CD4-positive, alpha-beta T cell (primary cell): Measurements from ENCODE around the gene RAP1GAP2. TPM values are rescaled to one million over a fixed set of nuclear protein-coding genes. Genes with fewer than 3 reads are reported as not detected.

Source experiments
- ATAC-seq: fragments of 200-7000 bp; cut with Tn5 transposase; one replicate; pipeline ENCODE4 v1.10.0; 2022; ENCODE audit warnings: mild to moderate bottlenecking; ENCODE audit not compliant: poor library complexity
- CTCF ChIA-PET: fragments of 350-600 bp; sonication (Branson Sonifier 250); formaldehyde crosslinking; loops from one replicate; lab custom pipeline; 2021; ENCODE audit warnings: antibody characterized with exemption, inconsistent platforms; lab: Charles Lee
- POLR2A ChIA-PET: fragments of 350-600 bp; sonication (Branson Sonifier 250); formaldehyde crosslinking; loops from one replicate; lab custom pipeline; 2021; ENCODE audit warnings: antibody characterized with exemption, inconsistent platforms; lab: Charles Lee
- DNase-seq, 14 experiments: peaks; one replicate each; pipeline ENCODE4 v3.0.0-alpha.2; 2013 to 2020; ENCODE audit warnings: mixed read lengths in 2 of 14
- H3K27ac ChIP-seq, 2 donors: one replicate each; pipeline versions ENCODE4 v1.5.1 to v1.7.0; 2013; ENCODE audit warnings: low read length in 2 of 2, low read depth in 1 of 2, mild to moderate bottlenecking in 1 of 2
- H3K27me3 ChIP-seq, 2 experiments: 1 replicate in 1 of 2; 2 replicates in 1 of 2; pipeline versions ENCODE4 v1.6.1 to v1.7.0; 2013; ENCODE audit warnings: low read length in 2 of 2, control low read depth in 1 of 2, mild to moderate bottlenecking in 1 of 2, moderate library complexity in 1 of 2; ENCODE audit not compliant: insufficient read depth in 2 of 2, control insufficient read depth in 1 of 2
- H3K36me3 ChIP-seq: one replicate; pipeline ENCODE4 v1.6.1; 2013; ENCODE audit warnings: low read length, control low read depth; ENCODE audit not compliant: insufficient read depth
- H3K4me1 ChIP-seq: one replicate; pipeline ENCODE4 v1.6.1; 2013; ENCODE audit warnings: low read length, control low read depth; ENCODE audit not compliant: insufficient read depth
- H3K4me3 ChIP-seq: one replicate; pipeline ENCODE4 v1.5.1; 2013; ENCODE audit warnings: mild to moderate bottlenecking, low read length, moderate library complexity
- H3K9me3 ChIP-seq, 2 experiments: 1 replicate in 1 of 2; 2 replicates in 1 of 2; pipeline versions ENCODE4 v1.6.1 to v1.7.0; 2013; ENCODE audit warnings: low read length in 2 of 2, mild to moderate bottlenecking in 2 of 2, control low read depth in 1 of 2, moderate library complexity in 1 of 2; ENCODE audit not compliant: control insufficient read depth in 1 of 2, insufficient read depth in 1 of 2
- H3K27ac Mint-ChIP-seq: one replicate; pipeline ENCODE4 v1.8.0; 2020; ENCODE audit warnings: mixed read lengths
- H3K27me3 Mint-ChIP-seq: one replicate; pipeline ENCODE4 v1.8.0; 2021; ENCODE audit warnings: mixed read lengths
- H3K36me3 Mint-ChIP-seq: one replicate; pipeline ENCODE4 v1.8.0; 2021; ENCODE audit warnings: low read depth, mixed read lengths
- H3K4me1 Mint-ChIP-seq: one replicate; pipeline ENCODE4 v1.8.0; 2021; ENCODE audit warnings: low read depth, mixed read lengths
- H3K4me3 Mint-ChIP-seq: one replicate; pipeline ENCODE4 v1.8.0; 2020; ENCODE audit warnings: mild to moderate bottlenecking, mixed read lengths
- H3K9me3 Mint-ChIP-seq: one replicate; pipeline ENCODE4 v1.8.0; 2020; ENCODE audit warnings: mixed read lengths
- CTCF ChIP-seq: fragments of 200-600 bp; IDR thresholded peaks from one replicate; pipeline ENCODE4 v1.8.0; 2022; ENCODE audit warnings: antibody characterized with exemption, mild to moderate bottlenecking
- intact Hi-C, 2 experiments: fragments of 100-400 bp; cut with DNase I in 1 of 2; cut with micrococcal nuclease in 1 of 2; formaldehyde crosslinking; loops; one replicate each; pipeline versions ENCODE4 v1.15.1 to v1.9.0; 2023 to 2025; cut with DNase I, micrococcal nuclease
- total RNA-seq, 174 experiments: library from RNA in 2 of 174; stranded (reverse) in 2 of 174; gene quantifications; one replicate each; pipeline ENCODE4 v1.2.3 and lab custom pipeline; 2021 to 2026

RAP1GAP2 gene
- total RNA-seq, 2 experiments from 2014 or later: 46.3 to 49.7 TPM

- no peak overlapping the region for H3K4me3 Mint-ChIP-seq
- Histone ChIP-seq H3K9me3 (no peaks in the 10 kb centered on the region), H3K4me3 (no peak overlapping the region), H3K27me3 (no peaks in the 10 kb centered on the region), H3K4me1 (peaks cover 15% of the 10 kb centered on the region), H3K36me3 (peaks cover 5% of the 10 kb centered on the region), H3K27ac (no peak overlapping the region)
- peak overlapping the region; percentile 15 for H3K27ac Mint-ChIP-seq
- peaks cover 3% of the 10 kb centered on the region for H3K36me3 Mint-ChIP-seq
- no peak for ATAC-seq
- H3K9me3 Mint-ChIP-seq: no peaks in the 10 kb centered on the region
- peaks cover 35% of the 10 kb centered on the region for H3K4me1 Mint-ChIP-seq
- POLR2A ChIA-PET: no interaction called here
- no peak for TF ChIP-seq CTCF
- DNase-seq: no peak
- no peaks in the 10 kb centered on the region for H3K27me3 Mint-ChIP-seq
- CTCF ChIA-PET: no interaction called here
- intact Hi-C loops: no loop called here
Measured at GRCh38 chr17:2946144-2946543, 149.9 kb downstream of the RAP1GAP2 start.

- no peak for TF ChIP-seq CTCF
- Mint-ChIP-seq H3K27me3 (no peaks in the 10 kb centered on the region), H3K4me1 (peaks cover 40% of the 10 kb centered on the region), H3K36me3 (peaks cover 5% of the 10 kb centered on the region), H3K27ac (no peak overlapping the region), H3K4me3 (no peak overlapping the region), H3K9me3 (no peaks in the 10 kb centered on the region)
- Histone ChIP-seq H3K27ac (no peak overlapping the region), H3K9me3 (no peaks in the 10 kb centered on the region), H3K27me3 (no peaks in the 10 kb centered on the region), H3K4me3 (no peak overlapping the region), H3K36me3 (peaks cover 5% of the 10 kb centered on the region), H3K4me1 (peaks cover 15% of the 10 kb centered on the region)
- DNase-seq (no peak), ATAC-seq (no peak)
- ChIA-PET CTCF (no interaction called here), POLR2A (no interaction called here)
- intact Hi-C loops: no loop called here
Measured at GRCh38 chr17:2947588-2947950, 151.3 kb downstream of the RAP1GAP2 start.

- Histone ChIP-seq H3K9me3 (no peaks in the 10 kb centered on the region), H3K27ac (no peak overlapping the region), H3K4me1 (peaks cover 15% of the 10 kb centered on the region), H3K36me3 (peaks cover 5% of the 10 kb centered on the region), H3K4me3 (no peak overlapping the region), H3K27me3 (no peaks in the 10 kb centered on the region)
- Mint-ChIP-seq H3K27me3 (no peaks in the 10 kb centered on the region), H3K27ac (peak overlapping the region; percentile 47), H3K4me3 (no peak overlapping the region), H3K36me3 (peaks cover 5% of the 10 kb centered on the region), H3K4me1 (peaks cover 38% of the 10 kb centered on the region), H3K9me3 (no peaks in the 10 kb centered on the region)
- no peak for TF ChIP-seq CTCF
- ATAC-seq (no peak), DNase-seq (no peak)
- intact Hi-C loops: no loop called here
- POLR2A ChIA-PET: no interaction called here
- CTCF ChIA-PET: no interaction called here
Measured at GRCh38 chr17:2947996-2948550, 151.8 kb downstream of the RAP1GAP2 start.
